CD8-positive, alpha-beta memory T cell (primary cell): ENCODE results near the gene ODAD3. TPM values are rescaled to one million over a fixed set of nuclear protein-coding genes. Genes with fewer than 3 reads are reported as not detected.
"Not testable (repeated sequence)": the region's sequence is repeated elsewhere in the genome, so short reads cannot be mapped to it uniquely, and the experiment has no call there.

ENCODE experiments used
- CTCF ChIA-PET: fragments of 350-600 bp; sonication (Branson Sonifier 250); formaldehyde crosslinking; loops from one replicate; lab custom pipeline; 2021; ENCODE audit warnings: antibody characterized with exemption; lab: Charles Lee
- POLR2A ChIA-PET: fragments of 350-600 bp; sonication (Branson Sonifier 250); formaldehyde crosslinking; loops from one replicate; lab custom pipeline; 2021; ENCODE audit warnings: antibody characterized with exemption; lab: Charles Lee
- DNase-seq, 5 donors: peaks; one replicate each; pipeline versions ENCODE4 v3.0.0 to v3.0.0-alpha.2; 2020 to 2022; ENCODE audit warnings: mixed read lengths in 1 of 5
- H3K27ac ChIP-seq: one replicate; pipeline ENCODE4 v1.7.0; 2013; ENCODE audit warnings: low read depth, mild to moderate bottlenecking, low read length, moderate library complexity
- H3K27me3 ChIP-seq: 2 replicates; pipeline ENCODE4 v1.7.0; 2013; ENCODE audit warnings: low read length, mild to moderate bottlenecking; ENCODE audit not compliant: insufficient read depth, poor library complexity, severe bottlenecking
- H3K36me3 ChIP-seq: 2 replicates; pipeline ENCODE4 v1.7.0; 2013; ENCODE audit warnings: mild to moderate bottlenecking, low read length, moderate library complexity; ENCODE audit not compliant: insufficient read depth
- H3K4me1 ChIP-seq: 2 replicates; pipeline ENCODE4 v1.7.0; 2013; ENCODE audit warnings: mild to moderate bottlenecking, low read length, moderate library complexity; ENCODE audit not compliant: insufficient read depth
- H3K4me3 ChIP-seq: 2 replicates; pipeline ENCODE4 v1.7.0; 2013; ENCODE audit warnings: mild to moderate bottlenecking, low read length
- H3K9me3 ChIP-seq: 2 replicates; pipeline ENCODE4 v1.7.0; 2013; ENCODE audit warnings: mild to moderate bottlenecking, low read length
- H3K27ac Mint-ChIP-seq, 8 donors: one replicate each; pipeline ENCODE4 v1.8.0; 2020 to 2021; ENCODE audit warnings: mixed read lengths in 8 of 8, mild to moderate bottlenecking in 6 of 8, inconsistent platforms in 3 of 8, moderate library complexity in 3 of 8
- H3K27me3 Mint-ChIP-seq, 2 donors: one replicate each; pipeline ENCODE4 v1.8.0; 2020 to 2021; ENCODE audit warnings: mixed read lengths in 2 of 2, mild to moderate bottlenecking in 1 of 2, moderate library complexity in 1 of 2
- H3K36me3 Mint-ChIP-seq, 3 donors: one replicate each; pipeline ENCODE4 v1.8.0; 2020 to 2021; ENCODE audit warnings: mixed read lengths in 3 of 3, inconsistent platforms in 1 of 3, mild to moderate bottlenecking in 1 of 3
- H3K4me1 Mint-ChIP-seq, 3 donors: one replicate each; pipeline ENCODE4 v1.8.0; 2020 to 2021; ENCODE audit warnings: mixed read lengths in 3 of 3, inconsistent platforms in 1 of 3, mild to moderate bottlenecking in 1 of 3
- H3K4me3 Mint-ChIP-seq, 7 donors: one replicate each; pipeline ENCODE4 v1.8.0; 2020 to 2021; ENCODE audit warnings: mixed read lengths in 7 of 7, mild to moderate bottlenecking in 6 of 7, moderate library complexity in 4 of 7, inconsistent platforms in 2 of 7
- H3K9me3 Mint-ChIP-seq, 5 donors: one replicate each; pipeline ENCODE4 v1.8.0; 2020 to 2022; ENCODE audit warnings: mixed read lengths in 5 of 5, mild to moderate bottlenecking in 3 of 5, moderate library complexity in 2 of 5, inconsistent platforms in 1 of 5
- polyA plus RNA-seq: library from polyadenylated mRNA; unstranded; fragments of 300-500 nt; fragmentation: Illumina TruSeq; gene quantifications from one replicate; pipeline ENCODE4 v1.2.3, GENCODE V29; 2021
- total RNA-seq, 2 experiments: library from RNA; stranded (reverse); gene quantifications; one replicate each; pipeline ENCODE4 v1.2.3, GENCODE V29; 2021

The ODAD3 gene
- total and polyA plus RNA-seq, 3 experiments from 2014 or later, result 0.11 to 0.24 TPM; not detected in 1

GRCh38 chr19:11479898-11480714, 45.2 kb upstream of the ODAD3 start:
- no peaks in the 10 kb centered on the region for H3K36me3 ChIP-seq
- Mint-ChIP-seq H3K27me3 (peaks cover 26 to 29% of the 10 kb centered on the region in 2 donors), H3K9me3 (no peaks in the 10 kb centered on the region), H3K36me3 (peaks cover 0 to 6% (median 0%) of the 10 kb centered on the region in 3 donors), H3K27ac (no peak overlapping the region), H3K4me1 (peaks cover 19 to 26% (median 25%) of the 10 kb centered on the region in 3 donors), H3K4me3 (no peak overlapping the region)
- no peaks in the 10 kb centered on the region for H3K9me3 ChIP-seq
- H3K27ac ChIP-seq, result no peak overlapping the region
- H3K4me1 ChIP-seq, result peaks cover 23% of the 10 kb centered on the region
- ChIA-PET CTCF (interaction anchor here (3.3 kb wide), 1 partner anchor 99 kb away, joined by 35 read pairs; no protein-coding TSS in a partner anchor), POLR2A (no interaction called here)
- no peak overlapping the region for H3K4me3 ChIP-seq
- peaks cover 15% of the 10 kb centered on the region for H3K27me3 ChIP-seq
- no peak for DNase-seq

GRCh38 chr19:11479090-11479897, 44.4 kb upstream of the ODAD3 start:
- ChIA-PET POLR2A (no interaction called here), CTCF (no interaction called here)
- Mint-ChIP-seq H3K27me3 (peaks cover 26 to 29% of the 10 kb centered on the region in 2 donors), H3K4me1 (peaks cover 19 to 26% (median 25%) of the 10 kb centered on the region in 3 donors), H3K36me3 (peaks cover 0 to 4% (median 0%) of the 10 kb centered on the region in 3 donors), H3K27ac (peak overlapping the region in 1 of 8 donors; percentile 57), H3K9me3 (no peaks in the 10 kb centered on the region), H3K4me3 (peak overlapping the region in 4 of 7 donors; percentile 5 to 69 (median 44))
- Histone ChIP-seq H3K36me3 (no peaks in the 10 kb centered on the region), H3K27me3 (peaks cover 15% of the 10 kb centered on the region), H3K27ac (no peak overlapping the region), H3K4me3 (no peak overlapping the region), H3K4me1 (peaks cover 23% of the 10 kb centered on the region), H3K9me3 (no peaks in the 10 kb centered on the region)
- DNase-seq, result peak in 1 of 5 donors; percentile 18

- Mint-ChIP-seq H3K4me3 (peak overlapping the region in 2 of 7 donors; percentile 5 to 25), H3K27me3 (peaks cover 26 to 29% of the 10 kb centered on the region in 2 donors), H3K4me1 (peaks cover 19 to 26% (median 20%) of the 10 kb centered on the region in 3 donors), H3K36me3 (no peaks in the 10 kb centered on the region), H3K27ac (no peak overlapping the region), H3K9me3 (no peaks in the 10 kb centered on the region)
- H3K4me1 ChIP-seq, result peaks cover 23% of the 10 kb centered on the region
- ChIA-PET CTCF (no interaction called here), POLR2A (no interaction called here)
- no peak overlapping the region for H3K4me3 ChIP-seq
- no peak overlapping the region for H3K27ac ChIP-seq
- no peaks in the 10 kb centered on the region for H3K9me3 ChIP-seq
- no peaks in the 10 kb centered on the region for H3K36me3 ChIP-seq
- no peak for DNase-seq
- H3K27me3 ChIP-seq, result peaks cover 15% of the 10 kb centered on the region
Measured at GRCh38 chr19:11478167-11479089, 43.5 kb upstream of the ODAD3 start.

GRCh38 chr19:11475861-11476260, 40.9 kb upstream of the ODAD3 start:
- Mint-ChIP-seq H3K4me1 (peaks cover 0 to 5% (median 4%) of the 10 kb centered on the region in 3 donors), H3K4me3 (no peak overlapping the region)

GRCh38 chr19:11475343-11475742, 40.4 kb upstream of the ODAD3 start:
- not testable (repeated sequence) for H3K36me3 Mint-ChIP-seq, H3K4me1 Mint-ChIP-seq

More at GRCh38 chr19:11475861-11476260, 40.9 kb upstream of the ODAD3 start:
- peaks cover 12 to 20% of the 10 kb centered on the region in 2 donors for H3K27me3 Mint-ChIP-seq
- POLR2A ChIA-PET, result no interaction called here
- Histone ChIP-seq H3K4me1 (no peaks in the 10 kb centered on the region), H3K9me3 (no peaks in the 10 kb centered on the region), H3K27me3 (no peaks in the 10 kb centered on the region), H3K4me3 (no peak overlapping the region), H3K27ac (no peak overlapping the region), H3K36me3 (no peaks in the 10 kb centered on the region)
- DNase-seq, result no peak
- peaks cover 0 to 1% (median 0%) of the 10 kb centered on the region in 5 donors for H3K9me3 Mint-ChIP-seq
- CTCF ChIA-PET, result no interaction called here
- no peak overlapping the region for H3K27ac Mint-ChIP-seq
- H3K36me3 Mint-ChIP-seq, result no peaks in the 10 kb centered on the region

GRCh38 chr19:11473725-11474124, 38.8 kb upstream of the ODAD3 start:
- peaks cover 10 to 17% of the 10 kb centered on the region in 2 donors for H3K27me3 Mint-ChIP-seq
- ChIA-PET POLR2A (no interaction called here), CTCF (interaction anchor here (1.7 kb wide), 1 partner anchor 9 kb away, joined by 6 read pairs; no protein-coding TSS in a partner anchor)
- no peak overlapping the region for H3K27ac Mint-ChIP-seq
- H3K4me3 Mint-ChIP-seq, result no peak overlapping the region
- Histone ChIP-seq H3K27ac (no peak overlapping the region), H3K36me3 (no peaks in the 10 kb centered on the region), H3K4me1 (no peaks in the 10 kb centered on the region), H3K4me3 (no peak overlapping the region), H3K27me3 (no peaks in the 10 kb centered on the region), H3K9me3 (no peaks in the 10 kb centered on the region)
- peaks cover 0 to 1% (median 0%) of the 10 kb centered on the region in 5 donors for H3K9me3 Mint-ChIP-seq
- H3K36me3 Mint-ChIP-seq, result no peaks in the 10 kb centered on the region
- no peak for DNase-seq
- H3K4me1 Mint-ChIP-seq, result no peaks in the 10 kb centered on the region

More at GRCh38 chr19:11475343-11475742, 40.4 kb upstream of the ODAD3 start:
- Mint-ChIP-seq H3K27ac (peak overlapping the region in 2 of 8 donors; percentile 29 to 32), H3K27me3 (peaks cover 12 to 20% of the 10 kb centered on the region in 2 donors)
- H3K4me1 ChIP-seq, H3K27me3 ChIP-seq, CTCF ChIA-PET, DNase-seq, H3K9me3 Mint-ChIP-seq, H3K27ac ChIP-seq, H3K4me3 ChIP-seq, H3K36me3 ChIP-seq, H3K4me3 Mint-ChIP-seq, H3K9me3 ChIP-seq, POLR2A ChIA-PET: not testable (repeated sequence)

- H3K4me1 Mint-ChIP-seq, H3K27ac Mint-ChIP-seq, H3K27ac ChIP-seq, H3K9me3 Mint-ChIP-seq, H3K4me1 ChIP-seq, H3K4me3 ChIP-seq, H3K27me3 ChIP-seq, CTCF ChIA-PET, DNase-seq, H3K36me3 ChIP-seq, H3K9me3 ChIP-seq, POLR2A ChIA-PET, H3K4me3 Mint-ChIP-seq, H3K36me3 Mint-ChIP-seq: not testable (repeated sequence)
- peaks cover 9 to 11% of the 10 kb centered on the region in 2 donors for H3K27me3 Mint-ChIP-seq
Measured at GRCh38 chr19:11468266-11468845, 33.4 kb upstream of the ODAD3 start.
